ENCODE results near the gene BATF3.

- TF ChIP-seq CTCF (IDR thresholded peaks at IDR 0.05) (no peak), EP300 (IDR thresholded peaks at IDR 0.05) (no peak)
These were observed 43.8 kb downstream of the BATF3 start for GRCh38 chr1:212655668-212656440.
